HUDEP-2 (cell line): Measurements from ENCODE around the gene CCDC134.

Experiments
- DNase-seq, 76 experiments: peaks; one replicate each; lab custom pipeline; 2025; ENCODE audit not compliant: unreplicated experiment in 76 of 76; lab: John Stamatoyannopoulos, UW

Gene CCDC134

GRCh38 chr22:41800348-41801146 lies at the start of gene CCDC134:
TSS of gene CCDC134 (plus strand) at chr22:41800679. CDS start at chr22:41808891, 8,212 bp downstream.
- DNase-seq: peak in 73 of 76 experiments; percentile 48 to 92 (median 84)

- no peak for DNase-seq
Observed at GRCh38 chr22:41752011-41752970, 48.2 kb upstream of the CCDC134 start.

- no peak for DNase-seq
Observed at GRCh38 chr22:41753984-41754383, 46.5 kb upstream of the CCDC134 start.

- no peak for DNase-seq
Observed at GRCh38 chr22:41757502-41757901, 43.0 kb upstream of the CCDC134 start.

- DNase-seq: no peak
Observed at GRCh38 chr22:41758231-41758630, 42.2 kb upstream of the CCDC134 start.

GRCh38 chr22:41762980-41763779 lies 37.3 kb upstream of the CCDC134 start:
- peak in 35 of 76 experiments; percentile 3 to 58 (median 23) for DNase-seq

GRCh38 chr22:41766476-41766875 lies 34.0 kb upstream of the CCDC134 start:
- DNase-seq: no peak

GRCh38 chr22:41768430-41768829 lies 32.0 kb upstream of the CCDC134 start:
- no peak for DNase-seq

- DNase-seq: no peak
Observed at GRCh38 chr22:41770715-41771468, 29.6 kb upstream of the CCDC134 start.

GRCh38 chr22:41772198-41772597 lies 28.3 kb upstream of the CCDC134 start:
- DNase-seq: no peak

- no peak for DNase-seq
Observed at GRCh38 chr22:41772645-41773044, 27.8 kb upstream of the CCDC134 start.

- DNase-seq: no peak
Observed at GRCh38 chr22:41775338-41775737, 25.1 kb upstream of the CCDC134 start.

- DNase-seq: no peak
Observed at GRCh38 chr22:41775976-41776375, 24.5 kb upstream of the CCDC134 start.

- DNase-seq: no peak
Observed at GRCh38 chr22:41776381-41776780, 24.1 kb upstream of the CCDC134 start.

- DNase-seq: no peak
Observed at GRCh38 chr22:41777749-41778425, 22.6 kb upstream of the CCDC134 start.

- DNase-seq: no peak
Observed at GRCh38 chr22:41779929-41780505, 20.5 kb upstream of the CCDC134 start.

- peak in 1 of 76 experiments; percentile 31 for DNase-seq
Observed at GRCh38 chr22:41780746-41781505, 19.6 kb upstream of the CCDC134 start.

- DNase-seq: no peak
Observed at GRCh38 chr22:41781507-41781906, 19.0 kb upstream of the CCDC134 start.
